Stimulated activated CD4-positive, alpha-beta T cell treated with anti-CD3 and anti-CD28 coated beads, Interleukin-4, amount 100 ng/mL, for 1 hour (primary cell): Measurements from ENCODE around the gene LRRC4B.

Experiments
- DNase-seq: peaks from one replicate; pipeline ENCODE4 v3.0.0-alpha.2; 2020

LRRC4B gene

DNA sequence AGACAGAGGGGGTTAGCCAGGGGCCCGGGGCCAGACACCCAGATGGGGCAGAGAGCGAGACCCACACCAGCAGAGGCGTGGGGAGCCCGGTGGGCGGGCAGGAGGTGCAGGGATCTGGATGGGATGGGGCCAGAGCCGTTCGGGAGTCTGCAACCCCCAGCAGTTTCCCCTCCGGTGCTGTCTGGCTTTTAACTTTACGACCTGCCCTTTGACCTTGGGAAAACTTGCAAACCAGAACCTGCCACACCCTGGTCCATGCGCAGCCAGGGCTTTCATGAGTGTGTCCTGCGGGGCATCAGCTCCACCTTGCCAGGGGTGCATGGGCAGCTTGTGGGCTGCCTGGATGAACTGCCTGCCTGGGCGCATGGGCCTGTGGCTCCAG is 67.1 kb downstream of the LRRC4B start:
- DNase-seq, result no peak

- no peak for DNase-seq
These were observed 67.5 kb downstream of the LRRC4B start for GRCh38 chr19:50500753-50501151.

DNA sequence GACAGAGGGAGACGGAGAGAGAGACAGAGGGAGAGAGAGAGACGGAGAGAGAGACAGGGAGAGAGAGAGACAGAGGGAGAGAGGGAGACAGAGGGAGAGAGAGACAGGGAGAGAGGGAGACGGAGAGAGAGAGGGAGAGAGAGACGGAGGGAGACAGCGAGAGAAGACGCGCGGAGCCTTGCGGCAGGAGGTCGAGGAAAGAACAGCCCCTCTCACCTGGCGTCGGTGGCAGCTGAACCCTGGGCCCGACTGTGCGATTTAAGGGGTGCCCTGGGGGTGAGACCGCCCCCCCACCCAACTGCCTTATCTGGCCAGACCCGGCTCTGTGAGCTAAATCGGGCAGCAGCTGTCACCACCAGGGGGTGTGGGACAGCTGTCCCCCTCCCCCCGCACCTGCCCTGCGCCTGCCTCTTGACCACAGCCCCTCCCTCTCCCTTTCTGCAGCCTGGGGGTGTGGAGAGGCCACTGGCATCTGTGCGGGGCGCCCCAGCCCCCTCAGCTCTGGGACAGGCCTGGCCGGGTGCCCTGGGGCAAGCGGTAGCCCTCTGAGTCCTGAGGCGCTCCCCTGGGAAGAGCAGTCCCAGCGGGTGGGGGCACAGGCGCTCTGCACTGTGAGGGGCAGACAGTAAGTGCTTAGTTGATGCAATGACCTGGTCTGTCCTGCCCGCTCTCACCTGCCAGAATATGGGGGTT is 68.0 kb downstream of the LRRC4B start:
- no peak for DNase-seq

GRCh38 chr19:50498219-50499056 is 69.8 kb downstream of the LRRC4B start:
- no peak for DNase-seq

DNA sequence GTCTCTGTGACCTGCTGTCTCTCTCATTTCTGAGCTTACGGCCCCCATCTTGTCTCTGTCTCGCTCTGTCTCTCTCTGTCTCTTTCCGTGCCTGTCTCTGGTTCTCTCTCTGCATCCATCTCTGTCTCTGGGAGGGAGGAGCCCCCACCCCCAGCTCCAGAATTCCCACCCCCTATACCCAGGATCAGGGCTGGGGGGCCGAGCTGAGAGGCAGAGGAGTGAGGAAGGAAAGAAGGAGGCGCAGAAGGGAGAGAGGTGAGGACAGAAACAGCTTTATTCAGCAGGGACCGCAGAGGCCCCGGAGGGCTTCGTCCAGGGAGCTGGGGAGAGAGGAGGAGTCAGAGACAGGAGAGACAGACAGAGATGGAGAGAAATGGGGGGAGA is 71.2 kb downstream of the LRRC4B start:
- DNase-seq, result no peak

DNA sequence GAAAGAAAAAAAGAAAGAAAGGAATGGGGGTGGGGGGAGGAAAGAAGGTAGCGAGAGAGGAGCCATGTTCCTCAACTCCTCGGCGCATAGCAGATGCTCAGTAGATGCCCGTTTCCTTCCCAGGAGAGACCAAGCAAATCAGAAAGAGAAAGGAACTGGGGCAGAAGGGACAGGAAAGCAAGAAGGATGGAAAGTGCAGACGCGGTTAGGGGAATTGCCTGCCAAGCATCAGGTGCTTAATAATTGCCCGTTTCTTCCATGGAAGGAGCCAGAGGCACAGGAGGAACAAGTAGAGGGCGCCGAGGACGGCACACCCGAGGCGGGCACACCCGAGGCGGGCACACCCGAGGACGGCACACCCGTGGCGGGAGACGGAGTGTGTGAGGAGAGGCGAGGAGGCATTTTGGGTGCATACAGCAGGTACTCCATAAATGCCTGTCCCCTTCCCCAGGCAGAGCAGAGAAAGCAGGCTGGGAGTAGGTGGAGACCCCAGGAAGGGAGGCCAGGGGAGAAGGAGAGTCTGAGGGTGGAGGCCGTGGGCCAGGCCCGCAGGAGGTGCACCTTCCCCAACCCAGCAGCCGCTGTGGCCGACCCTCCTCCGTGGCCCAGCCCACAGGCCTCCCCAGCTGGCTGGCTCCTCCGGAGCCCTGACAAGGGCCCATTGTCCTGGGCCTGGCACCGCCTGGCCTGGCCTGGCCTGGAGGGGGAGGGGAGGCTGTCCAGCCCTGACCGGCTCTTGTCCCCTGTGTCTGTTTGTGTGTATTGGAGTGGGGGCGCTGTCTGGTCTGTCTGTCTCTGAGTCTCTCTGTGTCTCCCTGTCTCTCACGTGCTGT is 71.8 kb downstream of the LRRC4B start:
- DNase-seq, result no peak

GRCh38 chr19:50495020-50495531 is 73.2 kb downstream of the LRRC4B start:
- DNase-seq, result no peak

DNA sequence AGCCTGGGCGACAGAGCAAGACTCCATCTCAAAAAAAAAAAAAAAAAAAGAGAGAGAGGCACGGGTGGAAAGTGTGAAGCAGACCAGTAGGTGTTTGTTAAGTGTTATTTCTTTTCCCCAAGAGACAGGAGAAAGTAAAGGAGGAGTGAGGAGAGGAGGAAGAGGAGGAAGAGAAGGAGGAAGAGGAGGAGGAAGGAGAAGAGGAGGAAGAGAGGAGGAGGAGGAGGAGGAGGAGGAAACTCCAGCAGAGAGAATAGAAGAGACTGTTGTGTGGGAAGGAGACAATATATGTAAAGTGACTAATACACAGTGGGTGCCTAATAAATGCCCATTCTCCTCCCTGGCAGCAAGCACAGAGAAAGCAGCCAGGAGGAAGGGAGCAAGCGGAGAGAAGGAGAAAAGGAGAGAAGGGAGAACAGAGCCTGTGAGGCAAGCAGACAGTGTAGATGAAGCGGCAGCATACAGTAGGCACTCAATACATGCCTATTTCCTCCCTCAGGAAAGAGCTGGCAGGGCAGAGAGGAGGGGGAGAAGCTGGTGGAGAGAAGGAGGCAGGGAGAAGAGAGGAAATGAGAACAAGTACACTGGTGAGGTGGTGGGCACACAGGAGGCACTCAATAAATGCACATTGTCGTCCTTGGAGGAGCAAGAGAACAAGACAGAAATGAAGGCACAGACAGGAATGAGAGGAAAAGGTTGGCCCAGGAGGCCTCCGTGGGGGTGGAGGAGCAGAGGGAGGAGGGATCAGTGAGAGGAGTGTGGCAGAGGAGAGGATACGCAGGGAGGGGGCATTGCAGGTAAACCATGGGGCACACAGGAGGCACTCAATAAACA is 73.8 kb downstream of the LRRC4B start:
- DNase-seq, result no peak

DNA sequence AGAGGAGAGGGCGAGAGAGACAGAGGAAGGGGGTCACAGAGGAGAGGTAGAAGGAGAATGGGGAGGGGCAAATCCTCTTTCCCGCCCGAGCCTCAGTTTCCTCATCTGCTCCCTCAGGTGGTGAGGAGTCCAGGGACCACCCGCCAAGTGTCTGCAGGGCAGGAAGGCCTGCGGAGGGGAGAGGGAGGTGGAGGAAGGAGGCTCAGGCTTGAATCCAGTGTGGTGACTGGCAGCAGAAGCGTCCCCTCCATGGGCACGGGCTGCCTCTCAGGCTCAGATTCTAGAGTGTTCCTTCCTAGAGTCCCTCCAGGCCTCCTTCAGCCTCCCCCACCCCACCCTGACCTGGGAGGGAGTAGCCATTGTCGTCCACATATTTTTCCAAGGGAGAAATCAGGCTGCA is 75.1 kb downstream of the LRRC4B start:
- no peak for DNase-seq

- DNase-seq, result peak; percentile 38
These were observed 75.8 kb downstream of the LRRC4B start for GRCh38 chr19:50492303-50493052.

DNA sequence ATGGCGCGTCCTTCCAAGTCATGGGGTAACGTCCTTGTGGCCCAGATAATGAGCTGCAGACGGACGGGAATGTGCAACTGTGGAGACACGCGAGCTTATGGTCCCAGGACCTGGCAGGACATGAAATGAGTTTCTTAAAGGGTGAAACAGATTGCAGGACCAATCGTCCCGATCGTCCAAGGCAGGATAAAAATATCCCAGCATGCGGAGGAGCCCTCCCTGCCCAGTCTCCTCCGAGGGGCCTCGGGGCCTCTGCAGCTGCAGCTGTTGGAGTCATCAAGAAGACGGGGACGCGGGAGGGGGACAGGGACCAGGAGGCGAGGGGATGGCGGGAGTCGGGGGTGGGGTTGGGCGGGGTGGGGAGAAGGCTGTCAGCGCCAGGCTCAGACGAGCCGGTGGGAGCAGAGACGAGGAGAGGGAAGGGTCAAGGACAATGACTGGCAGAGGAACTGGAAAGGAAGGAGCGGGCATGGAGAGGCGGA is 77.2 kb downstream of the LRRC4B start:
- no peak for DNase-seq

DNA sequence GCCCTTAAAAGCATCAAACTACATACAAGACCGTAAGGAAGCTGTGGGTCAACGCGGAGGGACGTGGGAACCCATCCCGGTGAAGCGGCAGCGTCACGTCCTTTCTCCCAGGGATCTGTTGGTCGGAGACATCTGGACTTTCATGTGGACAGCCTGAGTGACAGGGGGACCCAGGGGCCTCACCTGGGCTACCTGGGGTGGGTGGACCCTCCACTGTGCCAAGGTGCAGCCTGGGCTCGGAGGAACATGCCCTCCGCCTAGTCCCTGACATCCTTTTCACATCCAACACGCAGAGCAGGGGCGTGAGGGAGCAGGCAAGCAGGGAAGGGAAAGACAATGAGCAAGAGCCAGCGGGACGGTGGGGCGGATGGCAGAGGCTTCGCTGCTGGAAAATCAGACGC is 77.8 kb downstream of the LRRC4B start:
- DNase-seq, result no peak

DNA sequence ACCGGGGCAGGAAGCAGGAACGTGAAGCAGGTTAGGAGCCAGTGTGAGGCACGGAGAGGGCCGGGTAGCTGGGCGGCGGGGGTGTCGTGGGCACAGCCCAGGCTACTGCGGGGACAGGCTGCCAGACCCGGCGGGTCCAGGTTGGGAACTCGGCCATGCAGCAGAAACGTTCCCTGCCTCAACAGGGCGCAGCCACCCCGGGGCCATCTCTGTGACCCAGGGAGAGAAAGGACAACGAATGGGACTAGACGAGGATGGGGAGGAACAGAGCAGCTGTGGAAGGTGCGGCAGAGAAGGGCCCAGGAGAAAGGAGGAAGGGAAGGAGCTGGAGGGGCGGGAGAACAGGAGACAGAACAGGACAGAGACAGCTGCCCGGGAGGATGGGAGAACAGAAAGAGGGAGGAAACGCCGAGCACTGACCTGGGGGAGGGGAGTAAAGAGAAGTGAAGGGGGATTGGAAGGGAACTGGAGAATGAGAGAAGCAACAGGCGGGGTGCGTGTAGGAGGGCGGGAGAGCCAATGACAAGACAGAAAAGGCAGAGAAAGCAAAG is 78.7 kb downstream of the LRRC4B start:
- no peak for DNase-seq

DNA sequence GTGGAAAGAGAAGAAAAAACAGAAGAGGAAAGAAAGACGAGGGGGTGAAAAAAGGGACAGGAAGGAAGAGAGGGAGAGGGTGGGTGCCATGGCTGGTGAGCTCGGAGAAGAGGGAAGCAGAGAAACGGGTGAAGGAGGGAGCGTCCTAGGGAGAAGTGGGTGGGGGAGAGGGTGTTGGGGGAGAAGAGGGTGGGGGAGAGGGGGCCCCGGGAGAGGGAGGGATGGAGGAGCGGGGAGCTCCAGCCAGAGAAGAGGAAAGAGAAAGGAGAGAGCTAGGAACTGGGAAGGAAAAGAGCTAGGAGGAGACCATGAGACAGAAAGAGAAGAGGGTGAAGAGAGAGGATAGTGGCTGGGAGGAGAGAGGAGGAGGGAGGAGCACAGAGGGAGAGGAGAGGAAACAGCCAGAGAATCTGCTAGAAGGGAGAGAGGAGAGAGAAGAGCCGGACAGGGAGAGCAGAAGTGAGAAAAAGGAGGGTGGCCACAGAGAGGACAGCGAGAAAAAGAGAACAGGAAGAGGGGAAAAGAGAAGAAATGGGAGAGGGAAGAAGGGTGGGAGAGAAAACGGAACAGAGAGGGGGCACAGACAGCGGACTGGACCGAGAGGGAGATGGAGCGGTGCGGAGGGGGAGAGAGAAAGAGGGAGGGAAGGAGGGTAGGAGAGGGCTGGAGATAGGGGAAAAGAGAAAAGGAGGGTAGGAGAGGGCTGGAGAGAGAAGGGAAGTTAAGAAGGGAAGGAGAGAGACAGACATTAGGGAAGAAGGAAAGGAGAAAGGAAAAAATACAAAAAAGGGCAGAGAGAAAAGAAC is 79.6 kb downstream of the LRRC4B start:
- DNase-seq, result no peak

DNA sequence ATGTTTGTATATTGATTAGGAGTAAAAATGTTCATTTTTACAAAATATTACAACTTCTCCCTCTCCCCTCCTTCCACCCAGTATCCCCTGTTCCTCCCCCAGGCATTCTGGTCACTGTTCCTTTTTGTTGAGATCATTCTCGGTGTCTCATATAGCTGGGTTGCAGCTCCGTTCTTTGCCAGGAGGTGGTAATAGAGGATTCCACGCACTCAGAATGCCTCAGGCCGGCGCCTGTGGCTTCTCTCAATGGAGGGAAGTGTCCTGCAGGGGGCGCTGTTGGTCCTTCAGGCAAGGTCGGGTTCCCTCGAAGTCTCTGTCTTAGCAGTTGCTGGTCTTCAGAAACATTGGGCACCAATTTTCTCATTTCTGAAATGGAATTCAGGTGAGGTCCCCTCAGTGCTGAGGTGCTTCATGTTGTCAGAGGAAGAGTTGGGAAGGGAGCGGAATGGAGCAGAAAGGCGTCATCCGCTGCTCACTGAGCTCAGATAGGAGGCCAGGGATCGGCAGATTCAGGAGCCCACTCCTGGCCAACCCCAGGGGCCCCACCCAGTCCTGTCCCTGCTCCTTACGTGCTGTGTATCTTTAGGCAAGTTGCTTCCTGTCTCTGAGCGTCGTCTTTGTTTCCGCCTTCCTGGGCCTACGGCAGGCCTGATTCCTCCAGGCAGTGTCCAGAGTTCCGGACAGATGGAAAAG is 81.3 kb downstream of the LRRC4B start:
- DNase-seq, result peak; percentile 60

GRCh38 chr19:50485284-50485955 is 82.8 kb downstream of the LRRC4B start:
- no peak for DNase-seq

GRCh38 chr19:50482916-50483315 is 85.3 kb downstream of the LRRC4B start:
- no peak for DNase-seq

GRCh38 chr19:50482271-50482855 is 85.9 kb downstream of the LRRC4B start:
- DNase-seq, result no peak
